ENCODE measurements around the gene BOLA3. TPM values are rescaled to one million over a fixed set of nuclear protein-coding genes. Genes with fewer than 3 reads are reported as not detected.

The BOLA3 gene
- total RNA-seq, 1 experiment from 2014 or later = 30.4 TPM

DNA sequence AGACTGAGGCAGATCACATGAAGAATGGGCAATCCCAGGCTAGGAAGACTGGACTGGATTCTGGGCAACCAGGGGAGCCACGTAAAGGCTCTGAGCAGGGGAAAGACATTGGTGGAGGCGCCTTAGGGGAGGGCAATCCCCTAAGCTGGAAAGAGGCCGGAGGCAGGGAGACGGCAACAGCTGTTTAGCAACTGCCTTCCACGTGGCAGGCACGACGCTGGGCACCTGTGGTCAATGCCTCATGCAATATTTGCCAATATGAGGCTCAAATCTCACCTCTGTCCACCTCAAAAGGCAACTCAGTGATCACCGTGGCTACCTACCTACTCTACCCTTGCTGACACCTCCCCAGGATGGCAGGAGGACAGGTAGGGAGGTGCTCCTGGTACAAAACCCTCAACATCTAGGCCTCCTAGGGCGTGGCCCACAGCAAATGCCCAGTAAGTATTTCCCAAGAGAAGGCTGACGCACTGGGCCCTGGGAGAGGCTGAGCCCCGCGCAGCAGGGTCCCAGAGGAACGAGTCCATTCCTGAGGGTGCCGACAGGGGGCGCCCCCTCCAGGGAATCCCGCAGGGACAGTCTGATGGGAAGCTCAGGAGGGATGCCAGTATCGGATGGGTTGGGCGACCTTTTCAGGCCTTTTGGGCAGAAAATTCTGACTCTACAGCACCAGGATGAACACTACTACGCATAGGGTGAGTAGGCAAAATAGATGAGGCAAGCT, 8.9 kb downstream of the BOLA3 start:
- Histone ChIP-seq H3K4me2 (no peak overlapping the region), H3K79me2 (ENCODE audit: low read depth) (no peaks in the 10 kb centered on the region), H3K4me3 (no peak overlapping the region), H3K9me2 (ENCODE audit: insufficient read depth) (no peaks in the 10 kb centered on the region), H2AFZ (no peak overlapping the region), H3F3A (ENCODE audit: insufficient read depth, low read depth) (no peaks in the 10 kb centered on the region), H3K36me3 (ENCODE audit: low read depth) (no peaks in the 10 kb centered on the region), H3K4me1 (replicated peaks; ENCODE audit: insufficient read depth) (no peaks in the 10 kb centered on the region), H3K27me3 (ENCODE audit: insufficient read depth, low read depth) (no peaks in the 10 kb centered on the region), H4K20me1 (ENCODE audit: insufficient read depth) (no peaks in the 10 kb centered on the region), H3K27ac (no peak overlapping the region), H3K9me3 (ENCODE audit: insufficient read depth, low read depth) (no peaks in the 10 kb centered on the region)
- no peak for DNase-seq
- no TSS peak for BruUV-seq (replicated peaks)
- no peak for TF ChIP-seq EZH2 (IDR thresholded peaks at IDR 0.05; ENCODE audit: low read depth)
- TF ChIP-seq, protein P1, sequence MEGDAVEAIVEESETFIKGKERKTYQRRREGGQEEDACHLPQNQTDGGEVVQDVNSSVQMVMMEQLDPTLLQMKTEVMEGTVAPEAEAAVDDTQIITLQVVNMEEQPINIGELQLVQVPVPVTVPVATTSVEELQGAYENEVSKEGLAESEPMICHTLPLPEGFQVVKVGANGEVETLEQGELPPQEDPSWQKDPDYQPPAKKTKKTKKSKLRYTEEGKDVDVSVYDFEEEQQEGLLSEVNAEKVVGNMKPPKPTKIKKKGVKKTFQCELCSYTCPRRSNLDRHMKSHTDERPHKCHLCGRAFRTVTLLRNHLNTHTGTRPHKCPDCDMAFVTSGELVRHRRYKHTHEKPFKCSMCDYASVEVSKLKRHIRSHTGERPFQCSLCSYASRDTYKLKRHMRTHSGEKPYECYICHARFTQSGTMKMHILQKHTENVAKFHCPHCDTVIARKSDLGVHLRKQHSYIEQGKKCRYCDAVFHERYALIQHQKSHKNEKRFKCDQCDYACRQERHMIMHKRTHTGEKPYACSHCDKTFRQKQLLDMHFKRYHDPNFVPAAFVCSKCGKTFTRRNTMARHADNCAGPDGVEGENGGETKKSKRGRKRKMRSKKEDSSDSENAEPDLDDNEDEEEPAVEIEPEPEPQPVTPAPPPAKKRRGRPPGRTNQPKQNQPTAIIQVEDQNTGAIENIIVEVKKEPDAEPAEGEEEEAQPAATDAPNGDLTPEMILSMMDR (conservative IDR thresholded peaks at IDR 0.05) = no peak
- intact Hi-C loops (cut with micrococcal nuclease; ENCODE audit: unreplicated experiment) = no loop called here
- ChIA-PET CTCF (interaction anchor here (0.7 kb wide), 1 partner anchor 264 kb away, joined by 3 read pairs; no protein-coding TSS in a partner anchor), POLR2A (ENCODE audit: unreplicated experiment) (no interaction called here)

DNA sequence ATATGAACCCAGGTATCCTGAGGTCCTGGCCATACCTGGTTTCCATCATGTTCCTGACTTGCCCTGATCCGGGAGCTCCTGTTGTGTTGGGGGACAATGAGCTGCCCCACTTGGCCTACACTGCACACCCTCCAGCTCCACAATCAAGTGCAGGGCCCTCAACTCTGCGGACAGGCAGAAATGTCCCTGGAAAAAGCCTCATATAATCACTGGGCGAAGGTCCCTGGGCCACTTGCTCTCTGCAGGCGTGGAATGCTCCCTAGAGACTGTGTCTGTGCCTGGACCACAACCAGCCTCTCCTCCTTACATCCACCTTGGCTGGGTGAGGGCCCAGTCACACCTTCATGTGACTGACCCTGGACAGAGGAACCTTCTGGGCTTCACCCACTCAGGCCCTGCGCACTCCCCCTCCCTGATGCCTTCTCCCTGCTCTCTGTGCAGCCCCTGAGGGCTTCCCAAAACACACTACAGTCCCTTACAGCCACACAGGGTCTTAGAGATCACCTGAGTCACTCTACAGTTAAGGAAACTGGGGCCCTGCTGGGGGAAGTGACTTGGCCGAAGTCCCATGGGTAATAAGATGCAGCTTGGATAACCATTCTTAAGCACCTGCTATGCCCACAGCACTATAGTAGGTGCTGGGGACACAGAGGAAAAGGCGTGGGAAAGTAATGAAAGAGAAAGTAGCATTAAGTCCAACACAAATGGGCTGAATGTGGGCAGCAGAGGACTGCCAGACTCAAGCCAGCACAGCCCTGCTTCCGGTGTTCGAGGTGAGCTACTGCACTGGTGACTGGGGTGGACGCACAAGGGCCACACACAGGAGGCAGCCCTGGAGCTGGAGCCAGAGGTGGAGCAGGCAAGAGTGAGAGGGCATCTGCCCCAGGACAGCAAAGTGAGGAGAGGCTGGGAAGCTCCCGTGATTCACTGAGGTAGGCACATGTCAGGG, 9.8 kb downstream of the BOLA3 start:
- Histone ChIP-seq H4K20me1 (ENCODE audit: insufficient read depth) (no peaks in the 10 kb centered on the region), H3K27ac (no peak overlapping the region), H3K9me2 (ENCODE audit: insufficient read depth) (no peaks in the 10 kb centered on the region), H3K36me3 (ENCODE audit: low read depth) (no peaks in the 10 kb centered on the region), H3F3A (ENCODE audit: insufficient read depth, low read depth) (no peaks in the 10 kb centered on the region), H3K4me1 (replicated peaks; ENCODE audit: insufficient read depth) (no peaks in the 10 kb centered on the region), H3K4me3 (no peak overlapping the region), H3K27me3 (ENCODE audit: insufficient read depth, low read depth) (no peaks in the 10 kb centered on the region), H3K79me2 (ENCODE audit: low read depth) (no peaks in the 10 kb centered on the region), H3K9me3 (ENCODE audit: insufficient read depth, low read depth) (no peaks in the 10 kb centered on the region), H2AFZ (no peak overlapping the region), H3K4me2 (no peak overlapping the region)
- TF ChIP-seq, protein P1 (conservative IDR thresholded peaks at IDR 0.05) = no peak
- TF ChIP-seq EZH2 (IDR thresholded peaks at IDR 0.05; ENCODE audit: low read depth) = no peak
- intact Hi-C loops (cut with micrococcal nuclease; ENCODE audit: unreplicated experiment) = no loop called here
- DNase-seq = no peak
- BruUV-seq (replicated peaks) = no TSS peak
- ChIA-PET CTCF (no interaction called here), POLR2A (ENCODE audit: unreplicated experiment) (no interaction called here)

DNA sequence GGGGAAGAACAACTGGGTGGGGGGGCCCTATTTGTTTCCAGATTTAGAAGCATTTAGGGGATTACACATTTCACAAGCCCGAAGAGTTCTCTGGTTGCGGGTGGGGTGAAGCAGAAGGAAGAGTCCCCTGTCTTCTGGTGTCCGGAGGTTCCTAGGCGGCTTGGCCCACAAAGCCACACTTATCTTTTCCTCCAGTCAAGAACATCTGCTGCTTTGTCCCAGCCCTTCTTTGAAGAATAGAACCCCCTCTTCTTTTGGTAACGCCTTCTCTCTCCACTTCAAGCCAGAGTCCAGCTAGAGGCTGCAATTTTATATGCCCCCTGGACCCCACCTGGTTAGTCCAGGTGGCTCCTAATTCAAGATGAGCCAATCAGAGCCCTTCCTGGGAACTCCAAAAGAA, 15.8 kb downstream of the BOLA3 start:
- H3K36me3 ChIP-seq (ENCODE audit: low read depth) = no peaks in the 10 kb centered on the region
- H3K4me2 ChIP-seq = no peak overlapping the region
- H3F3A ChIP-seq (ENCODE audit: insufficient read depth, low read depth) = peaks cover 8% of the 10 kb centered on the region
- no peak for TF ChIP-seq EZH2 (IDR thresholded peaks at IDR 0.05; ENCODE audit: low read depth)
- TF ChIP-seq, protein P1 (conservative IDR thresholded peaks at IDR 0.05) = no peak
- BruUV-seq (replicated peaks) = no TSS peak
- intact Hi-C loops (cut with micrococcal nuclease; ENCODE audit: unreplicated experiment) = no loop called here
- no peaks in the 10 kb centered on the region for H3K27me3 ChIP-seq (ENCODE audit: insufficient read depth, low read depth)
- H3K27ac ChIP-seq = no peak overlapping the region
- H4K20me1 ChIP-seq (ENCODE audit: insufficient read depth) = no peaks in the 10 kb centered on the region; the same call in 1 of the 2 replicates
- H3K4me3 ChIP-seq = no peak overlapping the region
- no peaks in the 10 kb centered on the region for H3K9me2 ChIP-seq (ENCODE audit: insufficient read depth)
- H3K4me1 ChIP-seq (replicated peaks; ENCODE audit: insufficient read depth) = no peaks in the 10 kb centered on the region
- H3K79me2 ChIP-seq (ENCODE audit: low read depth) = no peaks in the 10 kb centered on the region
- CTCF ChIA-PET = no interaction called here
- no peak overlapping the region for H2AFZ ChIP-seq
- H3K9me3 ChIP-seq (ENCODE audit: insufficient read depth, low read depth) = no peaks in the 10 kb centered on the region
- no peak for DNase-seq
- POLR2A ChIA-PET (ENCODE audit: unreplicated experiment) = no interaction called here
